Aorta (tissue), 5 donors: Measurements from ENCODE around the gene VOPP1. TPM values are rescaled to one million over a fixed set of nuclear protein-coding genes. Genes with fewer than 3 reads are reported as not detected.
A peak's percentile ranks its signal among the peaks of the same experiment; 100 is the strongest.

ENCODE experiments used
- ATAC-seq: fragments of 200-7000 bp; cut with Tn5 transposase; one replicate; pipeline ENCODE4 v1.9.1; 2022; ENCODE audit warnings: moderate library complexity; ENCODE audit not compliant: low FRiP score
- DNase-seq, 2 donors: peaks; one replicate each; pipeline ENCODE4 v3.0.0-alpha.2; 2020
- H3K27ac ChIP-seq, 2 donors: one replicate each; pipeline ENCODE4 v1.5.1; 2013; ENCODE audit warnings: low read length in 2 of 2, mild to moderate bottlenecking in 2 of 2, moderate library complexity in 2 of 2, control low read depth in 1 of 2, inconsistent platforms in 1 of 2, low read depth in 1 of 2
- H3K27me3 ChIP-seq, 2 donors: one replicate each; pipeline ENCODE4 v1.6.1; 2013; ENCODE audit warnings: control low read depth in 1 of 2, low read length in 1 of 2, mild to moderate bottlenecking in 1 of 2, moderate library complexity in 1 of 2; ENCODE audit not compliant: insufficient read depth in 2 of 2, control insufficient read depth in 1 of 2
- H3K36me3 ChIP-seq, 2 donors: one replicate each; pipeline ENCODE4 v1.6.1; 2013; ENCODE audit warnings: control low read depth in 1 of 2, low read length in 1 of 2, mild to moderate bottlenecking in 1 of 2; ENCODE audit not compliant: insufficient read depth in 2 of 2, control insufficient read depth in 1 of 2
- H3K4me1 ChIP-seq, 2 donors: one replicate each; pipeline ENCODE4 v1.6.1; 2013; ENCODE audit warnings: low read length in 2 of 2, control low read depth in 1 of 2, mild to moderate bottlenecking in 1 of 2, moderate library complexity in 1 of 2; ENCODE audit not compliant: insufficient read depth in 2 of 2, control insufficient read depth in 1 of 2
- H3K4me3 ChIP-seq, 2 donors: one replicate each; pipeline ENCODE4 v1.5.1; 2013; ENCODE audit warnings: low read length in 2 of 2, control low read depth in 1 of 2, mild to moderate bottlenecking in 1 of 2
- H3K9me3 ChIP-seq: one replicate; pipeline ENCODE4 v1.6.1; 2013; ENCODE audit warnings: mild to moderate bottlenecking, low read length; ENCODE audit not compliant: control insufficient read depth
- WGBS, 2 donors: extraction: QIAGEN DNeasy Blood & Tissue Kit; methylation state at CpG; one replicate each; pipeline ENCODE4 v1.1.7; 2013; 5-methylcytosine and 5-hydroxymethylcytosine counted together
- intact Hi-C, 2 donors: fragments of 100-400 bp; cut with DNase I; formaldehyde crosslinking; loops; one replicate each; pipeline versions ENCODE4 v1.14.2 to v1.15.0; 2022
- polyA plus RNA-seq, 2 donors: library from polyadenylated mRNA; stranded (reverse); fragments of 200-250 nt; gene quantifications; one replicate each; pipeline ENCODE4 v1.2.3, GENCODE V29; 2013
- total RNA-seq, 2 donors: library from RNA; stranded (reverse); fragmentation: NEBNext Ultra II Directional; extraction: Animal tissue kit (Norgen Biotek cat#: 25700); gene quantifications; one replicate each; pipeline ENCODE4 v1.2.1, GENCODE V29; 2021
- donor health status: healthy with polysubstance abuse.
- donor health status: Bipolar disorder and iron deficiency.
- donor health status: DM: no; HTN: no; CAD: no.
- donor health status: DM: no; HTN: no; CAD: no.
- donor health status: DM: yes; HTN: yes; CAD: no.

Gene VOPP1
- total and polyA plus RNA-seq, 4 donors = 36.3 to 82.9 (median 68.5) TPM

DNA sequence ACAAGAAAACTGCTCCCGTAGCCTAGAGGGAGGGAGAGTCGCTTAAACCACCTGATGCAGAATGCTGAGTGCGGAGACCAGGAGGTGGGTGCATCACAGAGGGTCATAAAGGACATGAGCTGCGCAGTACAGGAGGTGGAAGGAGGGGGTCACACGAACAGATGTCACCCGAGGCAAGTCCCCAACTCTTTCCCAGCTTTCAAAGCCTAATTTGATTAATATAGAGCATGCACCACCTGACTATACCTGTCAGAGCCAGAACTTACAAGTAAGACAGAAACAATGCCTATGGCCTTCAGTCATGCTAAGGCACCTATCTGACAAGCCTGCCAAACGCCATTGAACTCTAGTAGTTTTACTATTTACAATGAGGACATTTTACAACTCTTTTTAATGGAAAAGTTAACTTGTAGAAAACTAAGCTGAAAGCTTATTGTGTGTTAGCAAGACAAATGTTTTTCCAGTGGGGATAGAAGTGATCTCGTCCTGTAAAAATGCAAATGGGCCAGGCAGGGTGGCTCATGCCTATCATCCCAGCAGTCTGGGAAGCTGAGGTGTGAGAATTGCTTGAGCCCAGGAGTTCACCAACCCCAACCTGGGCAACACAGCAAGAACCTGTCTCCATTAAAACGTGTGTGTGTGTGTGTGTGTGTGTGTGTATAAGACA lies 1.1 kb upstream of the VOPP1 start:
- Histone ChIP-seq H3K4me1 (peaks cover 3 to 11% of the 10 kb centered on the region in 2 donors), H3K9me3 (no peaks in the 10 kb centered on the region), H3K4me3 (peak overlapping the region in 1 of 2 donors; percentile 7), H3K27me3 (no peaks in the 10 kb centered on the region), H3K36me3 (no peaks in the 10 kb centered on the region), H3K27ac (peak overlapping the region in 1 of 2 donors; percentile 79)
- DNase-seq = no peak
- intact Hi-C loops = loop anchor here in 1 of 2 donors (10.0 kb wide), 1 partner anchor 209 kb away; the partner anchor contains the start of gene LANCL2
- 36 to 37% methylated on average over 9 of the region's 9 CpGs for WGBS, 2 donors
- no peak for ATAC-seq

DNA sequence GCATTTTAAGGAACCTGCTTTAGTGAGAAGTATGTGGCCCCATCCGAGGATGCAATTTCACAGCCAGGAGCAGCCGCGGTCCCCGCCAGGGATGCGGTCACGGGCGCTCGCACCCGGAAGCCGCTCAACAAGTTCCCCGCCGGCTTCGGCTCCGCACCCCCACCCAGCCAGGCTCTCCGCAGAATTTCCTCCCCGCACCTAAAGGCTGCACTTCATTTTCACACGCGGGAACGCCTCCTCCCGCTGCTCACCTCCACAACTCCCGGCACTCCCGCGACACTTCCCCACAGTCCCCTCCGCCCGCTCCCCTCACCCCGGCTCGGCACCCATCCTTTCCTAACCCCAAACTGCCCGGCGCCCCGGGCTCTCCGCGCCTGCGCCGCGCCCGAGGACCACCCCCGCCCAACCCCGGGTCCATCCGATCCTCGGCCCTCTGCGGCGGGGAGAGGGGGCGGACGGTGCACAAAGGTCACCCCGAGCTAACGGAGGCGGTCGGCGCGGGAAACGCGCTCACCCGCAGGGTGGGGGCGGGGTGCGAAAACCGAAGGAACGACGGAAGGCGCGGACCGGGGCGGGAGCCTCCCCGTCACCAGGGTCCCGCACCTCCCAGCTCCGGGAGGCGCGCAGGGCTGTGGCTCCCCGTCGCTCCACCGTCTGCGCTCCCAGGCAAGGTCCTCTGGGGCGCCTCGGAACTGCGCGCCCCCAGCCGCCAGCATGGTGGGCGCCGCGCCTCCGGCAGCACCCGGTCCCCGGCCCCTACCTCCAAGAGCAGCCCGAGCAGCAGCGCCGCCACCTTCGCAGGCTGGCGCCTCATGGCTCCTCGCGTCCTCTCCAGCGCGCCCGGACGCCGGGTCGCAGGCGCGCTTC lies 558 bp downstream of the VOPP1 start:
- DNase-seq = peak; percentile 78 to 87
- no peaks in the 10 kb centered on the region for H3K36me3 ChIP-seq
- no peaks in the 10 kb centered on the region for H3K27me3 ChIP-seq
- peak overlapping the region; percentile 68 to 73 for H3K27ac ChIP-seq
- WGBS, 2 donors = 1% methylated on average over 77 to 95 of the region's 97 CpGs
- no peaks in the 10 kb centered on the region for H3K9me3 ChIP-seq
- peak overlapping the region; percentile 90 to 97 for H3K4me3 ChIP-seq
- peak; percentile 61 for ATAC-seq
- peaks cover 3 to 11% of the 10 kb centered on the region in 2 donors for H3K4me1 ChIP-seq
- intact Hi-C loops = loop anchor here in 1 of 2 donors (10.0 kb wide), 1 partner anchor 207 kb away; the partner anchor contains the start of gene LANCL2

DNA sequence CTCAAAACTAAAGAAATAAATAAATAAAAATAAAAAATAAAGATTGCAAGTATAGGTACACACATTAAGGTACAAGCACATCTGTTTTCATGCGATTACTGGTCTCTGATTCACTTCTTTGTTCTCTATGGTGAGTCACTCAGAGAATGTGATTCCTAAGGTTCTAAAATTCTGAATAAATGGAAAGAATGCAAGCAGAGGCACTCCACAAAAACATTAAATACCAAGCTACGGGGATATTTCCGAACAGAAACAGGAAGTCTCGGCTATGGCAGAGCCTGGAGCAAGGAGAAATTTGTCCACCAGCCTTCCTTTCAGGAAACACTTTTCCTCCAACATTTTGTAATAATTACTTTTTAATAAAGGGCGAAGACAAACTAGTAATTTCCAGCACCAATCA lies 1.4 kb downstream of the VOPP1 start:
- intact Hi-C loops = loop anchor here in 1 of 2 donors (10.0 kb wide), 1 partner anchor 206 kb away; the partner anchor contains the start of gene LANCL2
- no peaks in the 10 kb centered on the region for H3K9me3 ChIP-seq
- DNase-seq = no peak
- H3K27me3 ChIP-seq = no peaks in the 10 kb centered on the region
- WGBS, 2 donors = 6% methylated on average over 5 of the region's 5 CpGs
- peaks cover 3 to 11% of the 10 kb centered on the region in 2 donors for H3K4me1 ChIP-seq
- H3K36me3 ChIP-seq = no peaks in the 10 kb centered on the region
- ATAC-seq = no peak
- peak overlapping the region; percentile 90 to 97 for H3K4me3 ChIP-seq
- H3K27ac ChIP-seq = peak overlapping the region in 1 of 2 donors; percentile 23

DNA sequence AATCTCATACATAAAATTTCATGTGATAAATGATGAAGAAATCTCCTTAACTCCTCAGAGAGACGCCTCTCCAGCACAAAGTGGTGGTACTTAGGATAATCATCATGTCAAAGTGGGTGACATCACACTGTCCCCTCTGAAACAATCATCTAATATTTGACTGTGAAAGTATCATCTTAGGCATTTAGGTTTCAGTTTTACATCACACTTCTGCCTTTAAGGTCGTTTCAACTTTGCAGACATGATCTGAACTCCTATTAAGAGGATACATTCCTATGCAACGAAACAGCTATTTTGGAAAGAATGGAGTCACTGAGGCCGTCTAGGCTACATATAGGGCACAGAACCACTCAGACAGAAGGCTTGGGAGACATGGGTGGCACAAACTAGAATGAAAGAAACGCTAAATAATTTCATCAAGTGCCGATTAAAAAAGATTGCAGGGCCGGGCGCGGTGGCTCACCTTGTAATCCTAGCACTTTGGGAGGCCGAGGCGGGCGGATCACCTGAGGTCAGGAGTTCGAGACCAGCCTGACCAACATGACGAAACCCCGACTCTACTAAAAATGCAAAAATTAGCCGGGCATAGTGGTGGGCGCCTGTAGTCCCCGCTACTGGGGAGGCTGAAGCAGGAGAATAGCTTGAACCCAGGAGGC lies 2.0 kb downstream of the VOPP1 start:
- Histone ChIP-seq H3K4me3 (no peak overlapping the region), H3K4me1 (peaks cover 3 to 11% of the 10 kb centered on the region in 2 donors), H3K27me3 (no peaks in the 10 kb centered on the region), H3K9me3 (no peaks in the 10 kb centered on the region), H3K27ac (no peak overlapping the region), H3K36me3 (no peaks in the 10 kb centered on the region)
- 80 to 83% methylated on average over 14 to 18 of the region's 18 CpGs for WGBS, 2 donors
- DNase-seq (no peak), ATAC-seq (no peak)
- intact Hi-C loops = loop anchor here in 1 of 2 donors (10.0 kb wide), 1 partner anchor 206 kb away; the partner anchor contains the start of gene LANCL2

DNA sequence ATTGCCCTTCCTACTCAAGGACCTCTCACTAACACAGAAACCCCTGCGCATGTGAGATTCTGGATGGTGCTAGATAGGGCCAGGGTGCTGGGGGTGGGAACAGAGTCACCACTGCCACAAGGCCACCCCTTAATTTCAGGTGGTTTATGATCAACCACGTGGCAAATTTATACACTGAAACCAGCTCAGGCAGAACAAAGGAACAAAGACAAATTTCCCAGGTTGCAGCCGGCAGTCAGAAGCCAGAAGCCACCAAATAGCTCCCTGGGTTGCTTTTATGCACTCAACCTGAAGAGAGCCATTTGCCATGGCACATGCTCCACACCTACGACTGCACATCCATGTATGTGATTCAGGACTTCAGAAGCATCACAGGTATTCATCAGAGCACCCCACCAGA lies 2.5 kb downstream of the VOPP1 start:
- intact Hi-C loops = loop anchor here in 1 of 2 donors (10.0 kb wide), 1 partner anchor 205 kb away; the partner anchor contains the start of gene LANCL2
- no peaks in the 10 kb centered on the region for H3K36me3 ChIP-seq
- no peak for DNase-seq
- H3K9me3 ChIP-seq = no peaks in the 10 kb centered on the region
- peaks cover 3 to 7% of the 10 kb centered on the region in 2 donors for H3K4me1 ChIP-seq
- peak overlapping the region in 1 of 2 donors; percentile 45 for H3K27ac ChIP-seq
- no peak overlapping the region for H3K4me3 ChIP-seq
- ATAC-seq = no peak
- 70% methylated on average over 4 of the region's 4 CpGs for WGBS, 2 donors
- no peaks in the 10 kb centered on the region for H3K27me3 ChIP-seq

DNA sequence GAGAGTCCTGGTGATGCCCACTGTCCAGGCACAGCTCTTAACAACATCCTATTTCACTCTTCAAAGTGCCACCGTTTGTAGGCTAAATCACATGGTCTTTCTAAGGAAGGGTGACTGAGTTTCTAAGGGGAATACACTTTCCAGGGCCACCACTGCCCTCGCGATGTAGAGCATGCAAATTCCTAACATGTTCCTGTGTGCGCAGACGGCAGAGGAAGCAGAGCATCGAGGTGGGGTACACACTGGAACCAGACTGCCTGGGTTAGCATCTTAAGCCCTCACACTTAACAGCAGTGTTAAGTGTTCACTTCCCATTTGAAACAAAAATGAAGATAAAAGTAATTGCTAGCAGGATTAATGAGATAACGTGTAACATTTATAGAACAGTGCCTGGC lies 3.0 kb downstream of the VOPP1 start:
- H3K9me3 ChIP-seq = no peaks in the 10 kb centered on the region
- ATAC-seq (no peak), DNase-seq (no peak)
- WGBS, 2 donors = 21 to 25% methylated on average over 7 of the region's 7 CpGs
- H3K36me3 ChIP-seq = no peaks in the 10 kb centered on the region
- intact Hi-C loops = no loop called here
- H3K4me1 ChIP-seq = peaks cover 0 to 5% of the 10 kb centered on the region in 2 donors
- peak overlapping the region in 1 of 2 donors; percentile 42 for H3K27ac ChIP-seq
- H3K4me3 ChIP-seq = no peak overlapping the region
- H3K27me3 ChIP-seq = no peaks in the 10 kb centered on the region

DNA sequence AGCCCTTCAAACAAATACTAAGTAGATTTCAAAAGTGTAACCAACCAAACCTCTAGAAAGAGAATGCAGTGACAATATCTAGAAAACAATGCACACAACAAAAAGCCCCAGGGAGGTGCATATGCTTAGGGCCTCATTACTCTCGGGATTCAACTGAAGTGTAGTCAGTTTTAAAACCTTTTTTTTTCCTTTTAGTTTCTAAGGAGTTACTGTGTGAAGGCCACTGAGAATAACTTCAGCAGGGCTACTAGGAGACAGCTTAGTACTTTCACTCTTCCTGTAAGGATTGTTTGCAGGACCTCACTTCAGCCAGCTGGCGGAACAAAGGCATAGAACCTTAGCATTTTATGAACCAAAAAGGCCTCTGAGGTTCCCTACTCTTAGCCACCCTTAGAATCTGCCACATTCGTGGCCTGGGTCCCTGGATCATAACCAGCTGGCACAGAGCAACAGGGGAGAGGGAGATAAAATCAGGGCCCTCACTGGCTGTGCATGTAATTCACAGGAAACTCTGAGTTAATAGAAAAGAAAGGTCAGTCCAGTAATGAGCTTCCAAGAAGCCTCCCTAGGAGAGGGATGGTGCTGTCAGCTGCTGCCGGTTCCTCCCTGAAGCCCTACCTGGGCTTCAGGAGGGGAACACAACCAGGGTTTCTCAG lies 3.6 kb downstream of the VOPP1 start:
- intact Hi-C loops = no loop called here
- 36 to 43% methylated on average over 4 of the region's 4 CpGs for WGBS, 2 donors
- peak overlapping the region; percentile 30 to 42 for H3K27ac ChIP-seq

DNA sequence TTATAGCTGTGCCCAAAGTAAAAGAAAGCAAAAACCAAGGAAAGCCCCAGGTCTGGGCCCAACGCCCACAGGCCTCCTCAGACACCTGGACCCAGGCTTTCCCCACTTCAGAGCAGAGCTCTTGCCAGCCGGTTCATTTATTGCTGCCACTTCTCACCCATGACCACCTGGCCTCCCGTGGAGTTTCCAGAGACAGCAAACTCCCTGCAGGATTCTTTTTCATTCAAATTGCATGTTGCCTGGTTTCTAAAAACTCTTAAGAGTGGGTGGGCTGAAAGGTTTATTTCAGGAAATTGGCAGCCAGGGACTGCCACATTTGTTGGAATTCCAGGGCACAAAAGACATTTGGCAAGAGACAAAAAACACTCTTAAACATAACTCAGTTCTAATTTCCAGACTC lies 4.7 kb downstream of the VOPP1 start:
- no peaks in the 10 kb centered on the region for H3K27me3 ChIP-seq
- DNase-seq (no peak), ATAC-seq (no peak)
- H3K27ac ChIP-seq = peak overlapping the region in 1 of 2 donors; percentile 60
- intact Hi-C loops = no loop called here
- H3K9me3 ChIP-seq = no peaks in the 10 kb centered on the region
- no peak overlapping the region for H3K4me3 ChIP-seq
- WGBS, 2 donors = 11 to 16% methylated on average over 3 of the region's 3 CpGs
- no peaks in the 10 kb centered on the region for H3K36me3 ChIP-seq
- H3K4me1 ChIP-seq = no peaks in the 10 kb centered on the region

More for the DNA sequence above, 3.6 kb downstream of the VOPP1 start:
- Histone ChIP-seq H3K4me1 (peaks cover 0 to 3% of the 10 kb centered on the region in 2 donors), H3K4me3 (no peak overlapping the region), H3K9me3 (no peaks in the 10 kb centered on the region), H3K27me3 (no peaks in the 10 kb centered on the region), H3K36me3 (no peaks in the 10 kb centered on the region)
- DNase-seq = no peak
- no peak for ATAC-seq
